Activated CD4-positive, CD25-positive, alpha-beta regulatory T cell (primary cell): ENCODE data around the gene HNF1B.
"Not testable (repeated sequence)": the region's sequence is repeated elsewhere in the genome, so short reads cannot be mapped to it uniquely, and the experiment has no call there.

Source experiments
- DNase-seq, 4 experiments: peaks; one replicate each; lab custom pipeline; 2025; lab: John Stamatoyannopoulos, UW

Gene HNF1B

GRCh38 chr17:37744961-37745800 lies at the start of gene HNF1B:
TSS of gene HNF1B (minus strand) at chr17:37745059. CDS start at chr17:37744884, 175 bp downstream.
- no peak for DNase-seq

GRCh38 chr17:37792787-37793186 lies 47.9 kb upstream of the HNF1B start:
- DNase-seq: no peak

- no peak for DNase-seq
Measured at GRCh38 chr17:37791447-37792399, 46.9 kb upstream of the HNF1B start.

- DNase-seq: no peak
Measured at GRCh38 chr17:37789771-37790541, 45.1 kb upstream of the HNF1B start.

- DNase-seq: no peak
Measured at GRCh38 chr17:37789021-37789565, 44.2 kb upstream of the HNF1B start.

- DNase-seq: no peak
Measured at GRCh38 chr17:37788526-37788925, 43.7 kb upstream of the HNF1B start.

GRCh38 chr17:37787055-37787757 lies 42.3 kb upstream of the HNF1B start:
- DNase-seq: no peak

- DNase-seq: no peak
Measured at GRCh38 chr17:37786481-37786880, 41.6 kb upstream of the HNF1B start.

- DNase-seq: not testable (repeated sequence)
Measured at GRCh38 chr17:37782460-37782859, 37.6 kb upstream of the HNF1B start.

- no peak for DNase-seq
Measured at GRCh38 chr17:37781451-37781850, 36.6 kb upstream of the HNF1B start.

- DNase-seq: no peak
Measured at GRCh38 chr17:37779554-37779953, 34.7 kb upstream of the HNF1B start.

GRCh38 chr17:37774504-37774903 lies 29.6 kb upstream of the HNF1B start:
- no peak for DNase-seq

GRCh38 chr17:37772982-37773381 lies 28.1 kb upstream of the HNF1B start:
- no peak for DNase-seq

- DNase-seq: peak in 1 of 4 experiments; percentile 9
Measured at GRCh38 chr17:37770631-37771518, 26.0 kb upstream of the HNF1B start.

GRCh38 chr17:37769050-37769449 lies 24.2 kb upstream of the HNF1B start:
- no peak for DNase-seq

GRCh38 chr17:37768438-37768837 lies 23.6 kb upstream of the HNF1B start:
- no peak for DNase-seq

GRCh38 chr17:37766971-37767370 lies 22.1 kb upstream of the HNF1B start:
- no peak for DNase-seq

- DNase-seq: no peak
Measured at GRCh38 chr17:37764383-37764782, 19.5 kb upstream of the HNF1B start.

- no peak for DNase-seq
Measured at GRCh38 chr17:37762666-37763065, 17.8 kb upstream of the HNF1B start.

- no peak for DNase-seq
Measured at GRCh38 chr17:37761961-37762360, 17.1 kb upstream of the HNF1B start.
